Measurements from ENCODE around the gene ERI3.
"Not testable (repeated sequence)": the region's sequence is repeated elsewhere in the genome, so short reads cannot be mapped to it uniquely, and the experiment has no call there.

The ERI3 gene

GRCh38 chr1:44235808-44236207 is 119.2 kb downstream of the ERI3 start:
- DNase-seq = no peak

GRCh38 chr1:44233593-44233992 is 121.5 kb downstream of the ERI3 start:
- no peak for DNase-seq

DNA sequence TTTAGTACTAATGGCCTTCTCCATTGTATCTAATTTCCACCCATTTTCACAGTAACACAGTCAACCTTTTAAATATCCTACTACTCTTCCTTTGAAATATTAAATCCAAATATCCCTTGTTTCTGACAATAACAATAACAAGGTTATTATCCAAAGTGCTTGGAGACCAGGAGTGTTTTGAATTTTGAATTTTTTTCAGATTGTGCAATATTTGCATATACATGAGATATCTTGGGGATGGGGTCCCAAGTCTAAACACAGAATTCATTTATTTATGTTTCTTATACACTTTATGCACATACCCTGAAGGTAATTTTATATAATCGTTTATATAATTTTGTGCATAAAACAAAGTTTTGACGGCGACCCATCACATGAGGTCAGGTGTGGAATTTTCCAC is 124.3 kb downstream of the ERI3 start:
- DNase-seq = no peak

DNA sequence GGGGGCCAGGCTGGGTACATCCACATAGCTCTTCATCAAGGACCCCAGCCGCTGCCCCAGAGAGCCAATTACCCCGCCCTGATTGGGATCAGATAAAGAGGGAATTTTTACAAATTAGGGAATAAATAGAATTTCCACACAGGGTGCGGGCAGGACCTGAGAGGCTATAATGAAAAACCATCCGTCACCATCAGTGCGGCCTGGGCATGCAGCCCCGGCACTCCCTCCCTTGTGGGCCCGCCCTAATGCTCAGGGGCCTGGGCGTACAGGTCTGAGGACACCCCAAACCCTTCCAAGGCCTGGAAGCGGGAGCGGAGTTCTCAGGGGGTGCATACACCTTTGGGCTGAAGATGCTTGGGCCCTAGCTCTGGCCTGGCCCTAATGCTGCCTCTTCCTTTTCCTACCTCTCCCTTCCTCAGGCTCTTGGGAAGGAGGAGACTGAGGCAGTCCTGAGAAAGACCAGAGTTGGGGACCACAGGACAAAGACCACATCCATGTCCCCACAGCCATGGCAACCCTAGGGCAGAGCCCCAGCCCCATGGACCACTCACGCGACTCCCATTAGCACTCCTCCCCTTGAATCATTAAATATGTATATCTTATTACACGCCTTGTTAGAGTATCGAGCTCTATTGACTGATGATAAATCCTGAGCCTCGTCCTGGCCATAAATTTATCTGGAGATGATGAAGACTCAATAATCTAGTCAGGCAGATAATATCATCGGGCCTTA is 125.5 kb downstream of the ERI3 start:
- no peak for DNase-seq

DNA sequence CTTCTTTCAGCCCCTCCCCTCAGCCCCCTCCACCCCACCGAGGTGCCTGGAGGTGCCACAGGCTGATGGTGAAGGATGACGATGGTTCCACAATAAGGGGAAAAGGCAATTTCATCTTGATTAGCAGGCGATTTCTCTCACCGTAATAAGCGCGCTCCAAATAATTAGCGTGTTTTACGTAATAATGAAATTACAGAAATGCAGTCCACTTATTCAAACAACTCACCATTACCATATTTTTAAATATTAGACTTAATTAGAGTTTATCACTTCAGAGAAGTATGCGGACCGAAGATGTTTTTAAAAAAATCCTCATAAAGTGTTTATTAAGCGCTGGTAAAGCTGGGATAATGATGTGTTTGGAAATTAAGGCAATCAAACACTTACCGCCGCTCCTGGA is 126.8 kb downstream of the ERI3 start:
- DNase-seq = no peak

GRCh38 chr1:44227211-44227610 is 127.8 kb downstream of the ERI3 start:
- no peak for DNase-seq

- no peak for DNase-seq
Observed at GRCh38 chr1:44225761-44226160, 129.3 kb downstream of the ERI3 start.

- DNase-seq = no peak
Observed at GRCh38 chr1:44223187-44223610, 131.9 kb downstream of the ERI3 start.

DNA sequence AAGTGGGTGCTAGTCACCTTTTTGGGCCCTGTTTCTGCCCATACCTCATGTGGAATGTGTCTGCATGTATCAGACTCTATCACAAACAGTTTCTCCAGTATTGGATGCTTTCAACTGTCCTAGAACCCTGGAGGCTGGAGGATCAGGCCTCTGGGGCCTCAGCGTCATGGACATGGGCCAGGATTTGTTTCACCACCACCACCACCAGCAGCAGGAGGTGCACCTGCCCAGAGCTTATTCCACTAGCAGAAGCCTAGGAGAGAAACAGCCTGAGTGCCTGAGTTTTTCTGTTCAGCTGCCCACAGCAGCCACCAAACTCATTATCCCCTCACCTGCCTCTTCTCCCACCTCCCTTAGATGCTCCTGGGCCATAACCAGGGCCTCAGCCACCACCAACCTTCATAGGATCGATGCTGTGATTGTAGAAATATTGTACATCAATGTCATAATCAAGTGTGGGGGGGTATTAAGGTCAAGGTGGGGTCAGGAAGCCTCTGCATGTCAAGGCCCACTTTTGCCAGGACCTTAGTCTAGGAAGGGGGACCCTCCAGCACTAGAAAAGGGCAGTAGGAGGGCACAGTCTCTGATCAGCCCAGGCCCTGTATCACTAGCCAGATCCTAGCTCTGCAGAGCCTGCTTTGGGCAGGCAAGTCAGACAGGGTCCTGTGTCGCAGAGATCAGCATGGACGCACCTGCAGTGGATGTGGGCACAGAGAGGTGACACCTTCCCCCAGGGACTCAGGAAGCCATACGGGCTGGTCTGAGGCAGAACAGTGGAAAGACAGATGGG is 132.5 kb downstream of the ERI3 start:
- no peak for DNase-seq

GRCh38 chr1:44221769-44222168 is 133.3 kb downstream of the ERI3 start:
- no peak for DNase-seq

GRCh38 chr1:44220755-44221154 is 134.3 kb downstream of the ERI3 start:
- no peak for DNase-seq

GRCh38 chr1:44220001-44220751 is 134.9 kb downstream of the ERI3 start:
- no peak for DNase-seq

DNA sequence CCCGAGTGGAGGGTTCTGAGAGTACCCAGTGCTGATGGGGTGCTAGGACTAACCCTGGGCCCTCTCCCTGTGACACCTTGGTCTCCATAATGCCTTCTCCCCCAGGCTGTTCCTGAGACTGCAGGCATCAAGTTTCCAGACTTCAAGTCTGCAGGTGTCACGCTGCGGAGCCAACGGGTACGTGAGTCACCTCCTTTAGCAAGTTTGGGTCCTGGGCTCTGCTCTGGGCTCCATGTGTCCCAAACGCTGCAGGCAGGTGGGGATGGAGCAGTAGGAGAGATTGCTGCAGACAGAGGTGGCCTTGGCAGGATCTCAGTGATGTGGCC is 135.8 kb downstream of the ERI3 start:
- DNase-seq = no peak

DNA sequence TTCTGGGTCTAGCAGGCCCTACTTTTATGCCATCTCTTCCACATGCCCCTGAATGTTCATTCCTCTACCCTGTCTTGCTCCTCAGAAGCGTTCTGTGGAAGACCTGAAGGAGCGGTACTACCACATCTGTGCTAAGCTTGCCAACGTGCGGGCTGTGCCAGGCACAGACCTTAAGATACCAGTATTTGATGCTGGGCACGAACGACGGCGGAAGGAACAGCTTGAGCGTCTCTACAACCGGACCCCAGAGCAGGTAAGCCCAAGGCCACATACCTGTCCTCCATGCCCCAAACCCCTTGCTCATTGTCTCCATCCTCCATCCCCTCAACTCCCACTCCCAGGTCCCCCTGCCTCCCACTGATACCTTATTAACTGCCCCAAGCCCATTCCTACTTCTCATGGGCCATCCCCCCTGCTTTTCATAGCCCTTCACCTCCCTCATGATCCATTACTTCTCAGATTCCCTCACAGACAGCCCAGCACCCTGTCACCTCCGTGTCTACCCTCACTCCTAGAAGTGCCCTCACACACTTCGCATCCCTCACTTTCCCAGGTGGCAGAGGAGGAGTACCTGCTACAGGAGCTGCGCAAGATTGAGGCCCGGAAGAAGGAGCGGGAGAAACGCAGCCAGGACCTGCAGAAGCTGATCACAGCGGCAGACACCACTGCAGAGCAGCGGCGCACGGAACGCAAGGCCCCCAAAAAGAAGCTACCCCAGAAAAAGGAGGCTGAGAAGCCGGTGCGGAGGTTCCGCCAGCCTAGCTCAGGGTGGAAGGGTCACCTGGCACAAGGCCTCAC is 136.4 kb downstream of the ERI3 start:
- no peak for DNase-seq

- peak in 4 of 5 donors; percentile 31 to 64 (median 50) for DNase-seq
Observed at GRCh38 chr1:44217809-44218410, 137.1 kb downstream of the ERI3 start.

- DNase-seq = peak; percentile 63 to 85 (median 71)
Observed at GRCh38 chr1:44213222-44214112, 141.6 kb downstream of the ERI3 start, which contains the start of gene DMAP1. Gene DMAP1 (plus strand): TSS chr1:44213471. CDS start chr1:44213754, 283 bp downstream.

DNA sequence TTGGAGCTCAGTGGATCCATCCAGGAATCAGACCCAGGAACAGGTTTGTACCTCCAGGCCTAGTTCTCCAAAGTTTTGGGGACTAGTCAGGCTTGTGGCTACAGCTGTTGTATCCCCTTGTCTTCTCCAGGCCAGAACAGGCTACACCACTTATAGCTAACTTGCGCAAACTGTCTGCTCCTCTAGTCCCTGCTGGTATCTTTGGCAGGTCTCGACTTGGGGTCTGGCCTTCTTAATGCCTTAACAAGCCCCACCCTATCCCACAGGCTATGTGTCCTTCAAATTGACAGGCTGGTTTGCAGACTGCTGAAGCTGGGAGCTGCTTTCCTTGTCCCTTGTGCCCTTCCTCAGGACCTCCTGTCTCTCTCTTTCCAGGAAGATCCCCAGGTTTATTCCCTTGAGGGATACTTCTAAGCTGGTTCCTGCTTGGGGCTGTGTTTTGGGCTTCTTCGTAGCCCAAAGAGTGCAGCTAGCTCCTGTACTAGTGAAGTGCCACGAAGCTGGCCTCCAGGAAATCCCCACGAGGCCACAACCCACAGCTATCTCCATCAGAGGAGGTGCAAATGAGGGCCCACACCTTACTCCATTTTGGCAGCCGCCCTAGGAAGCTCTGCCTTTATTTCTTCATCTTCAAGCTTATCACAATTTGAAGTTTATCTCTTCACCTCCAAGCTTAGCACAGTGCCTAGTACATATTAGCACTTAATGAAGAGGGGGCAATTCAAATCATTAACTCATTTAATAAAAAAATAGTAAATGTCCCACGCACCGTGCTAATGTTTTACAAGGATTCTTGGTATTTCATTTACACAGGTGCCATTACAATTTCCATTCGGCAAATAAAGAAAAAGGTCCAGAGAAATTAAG is 142.5 kb downstream of the ERI3 start:
- DNase-seq = peak in 3 of 5 donors; percentile 12 to 47 (median 14)

- DNase-seq = no peak
Observed at GRCh38 chr1:44210595-44210994, 144.5 kb downstream of the ERI3 start.

DNA sequence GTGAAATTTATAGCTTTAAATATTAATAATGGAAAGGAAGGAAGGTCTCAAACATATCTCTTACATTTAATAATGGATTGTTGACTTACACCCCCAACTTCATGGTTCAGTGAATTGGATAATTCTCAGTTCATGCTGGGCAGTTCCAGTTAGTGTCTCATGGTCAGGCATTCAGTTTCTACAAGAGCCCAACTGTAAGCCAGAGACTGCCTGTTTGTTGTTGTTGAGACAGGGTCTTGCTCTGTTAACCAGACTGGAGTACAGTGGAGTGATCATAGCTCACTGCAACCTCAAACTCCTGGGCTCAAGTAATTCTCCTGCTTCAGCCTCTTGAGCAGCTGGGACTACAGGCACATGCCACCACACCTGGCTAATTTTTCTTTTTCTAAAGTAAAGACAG is 146.8 kb downstream of the ERI3 start:
- DNase-seq = no peak

- not testable (repeated sequence) for DNase-seq
Observed at GRCh38 chr1:44206545-44206944, 148.5 kb downstream of the ERI3 start.
